ENCODE measurements around the gene OSBPL10. TPM values are rescaled to one million over a fixed set of nuclear protein-coding genes. Genes with fewer than 3 reads are reported as not detected.
A peak's percentile ranks its signal among the peaks of the same experiment; 100 is the strongest.

The OSBPL10 gene
- total RNA-seq, 2 donors from 2014 or later: 23.8 to 33.6 TPM

DNA sequence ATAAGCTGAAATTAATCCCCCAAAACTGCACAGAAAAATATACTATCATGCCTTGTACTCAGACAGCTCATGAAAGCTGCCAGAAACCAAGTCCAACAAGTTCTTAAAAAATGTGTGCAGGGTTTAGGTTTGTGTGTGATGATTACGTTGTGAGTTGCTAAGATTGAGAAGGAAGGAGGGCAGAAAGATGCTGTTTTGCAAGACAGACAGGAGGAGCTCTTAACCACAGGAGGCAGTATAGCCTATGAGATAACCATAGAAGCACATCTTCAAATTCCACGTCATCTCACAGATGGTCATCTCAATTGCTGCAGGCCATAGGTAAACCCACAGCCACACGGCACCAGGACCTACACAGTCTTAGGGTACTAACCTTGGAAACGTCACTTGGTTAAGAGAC, 256.4 kb downstream of the OSBPL10 start:
- no peaks in the 10 kb centered on the region for H3K36me3 ChIP-seq (ENCODE audit: control insufficient read depth, insufficient read depth, low read length)
- H3K27ac Mint-ChIP-seq: peak overlapping the region; percentile 62
- H3K4me1 Mint-ChIP-seq: peaks cover 34% of the 10 kb centered on the region
- H3K27me3 ChIP-seq (ENCODE audit: control insufficient read depth, insufficient read depth, low read length, poor library complexity, severe bottlenecking): no peaks in the 10 kb centered on the region
- no peaks in the 10 kb centered on the region for H3K36me3 Mint-ChIP-seq (ENCODE audit: low read depth)
- no peaks in the 10 kb centered on the region for H3K9me3 Mint-ChIP-seq
- no peaks in the 10 kb centered on the region for H3K27me3 Mint-ChIP-seq (ENCODE audit: insufficient read depth)
- H3K4me3 Mint-ChIP-seq: no peak overlapping the region
- no peak overlapping the region for H3K27ac ChIP-seq (ENCODE audit: low read depth, low read length)
- WGBS, 2 experiments (ENCODE audit: insufficient coverage in 1 of 2, insufficient read length in 1 of 2): 89 to 90% methylated on average over 1 to 4 of the region's 4 CpGs
- H3K9ac ChIP-seq (ENCODE audit: extremely low read depth, low read length, poor library complexity, severe bottlenecking): no peak overlapping the region
- no peak overlapping the region for H3K4me3 ChIP-seq (ENCODE audit: low read length)
- H3K4me1 ChIP-seq (ENCODE audit: control insufficient read depth, insufficient read depth, low read length): peaks cover 16% of the 10 kb centered on the region
- TF ChIP-seq, protein P1, sequence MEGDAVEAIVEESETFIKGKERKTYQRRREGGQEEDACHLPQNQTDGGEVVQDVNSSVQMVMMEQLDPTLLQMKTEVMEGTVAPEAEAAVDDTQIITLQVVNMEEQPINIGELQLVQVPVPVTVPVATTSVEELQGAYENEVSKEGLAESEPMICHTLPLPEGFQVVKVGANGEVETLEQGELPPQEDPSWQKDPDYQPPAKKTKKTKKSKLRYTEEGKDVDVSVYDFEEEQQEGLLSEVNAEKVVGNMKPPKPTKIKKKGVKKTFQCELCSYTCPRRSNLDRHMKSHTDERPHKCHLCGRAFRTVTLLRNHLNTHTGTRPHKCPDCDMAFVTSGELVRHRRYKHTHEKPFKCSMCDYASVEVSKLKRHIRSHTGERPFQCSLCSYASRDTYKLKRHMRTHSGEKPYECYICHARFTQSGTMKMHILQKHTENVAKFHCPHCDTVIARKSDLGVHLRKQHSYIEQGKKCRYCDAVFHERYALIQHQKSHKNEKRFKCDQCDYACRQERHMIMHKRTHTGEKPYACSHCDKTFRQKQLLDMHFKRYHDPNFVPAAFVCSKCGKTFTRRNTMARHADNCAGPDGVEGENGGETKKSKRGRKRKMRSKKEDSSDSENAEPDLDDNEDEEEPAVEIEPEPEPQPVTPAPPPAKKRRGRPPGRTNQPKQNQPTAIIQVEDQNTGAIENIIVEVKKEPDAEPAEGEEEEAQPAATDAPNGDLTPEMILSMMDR (conservative IDR thresholded peaks at IDR 0.05): peak; percentile 78
- DNase-seq: no peak
- H3K9me3 ChIP-seq (ENCODE audit: control insufficient read depth, low read length): no peaks in the 10 kb centered on the region

DNA sequence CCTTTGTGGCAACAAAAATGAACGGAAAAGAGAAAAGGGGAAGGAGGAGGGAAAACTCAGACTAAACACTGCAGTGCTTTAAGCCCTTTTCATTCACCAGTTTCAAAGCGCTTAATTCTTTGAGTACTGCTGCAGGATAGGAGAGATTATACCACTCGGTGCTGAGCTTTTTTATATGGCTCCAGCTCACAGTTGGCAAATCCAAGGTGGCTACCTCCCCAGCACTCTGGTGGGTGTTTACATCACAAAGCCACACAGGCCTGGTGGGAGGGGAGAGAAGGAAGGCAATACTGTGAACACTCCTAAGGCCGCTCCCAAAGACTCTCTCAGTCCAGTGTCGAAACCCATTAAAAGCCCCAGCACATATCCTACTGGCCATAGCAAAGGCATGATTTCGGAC, 256.9 kb downstream of the OSBPL10 start:
- H3K36me3 Mint-ChIP-seq (ENCODE audit: low read depth): no peaks in the 10 kb centered on the region
- no peaks in the 10 kb centered on the region for H3K27me3 Mint-ChIP-seq (ENCODE audit: insufficient read depth)
- DNase-seq: peak; percentile 70
- no peaks in the 10 kb centered on the region for H3K27me3 ChIP-seq (ENCODE audit: control insufficient read depth, insufficient read depth, low read length, poor library complexity, severe bottlenecking)
- no peaks in the 10 kb centered on the region for H3K9me3 ChIP-seq (ENCODE audit: control insufficient read depth, low read length)
- H3K9me3 Mint-ChIP-seq: no peaks in the 10 kb centered on the region
- no peak overlapping the region for H3K4me3 ChIP-seq (ENCODE audit: low read length)
- H3K27ac ChIP-seq (ENCODE audit: low read depth, low read length): no peak overlapping the region
- TF ChIP-seq, protein P1 (conservative IDR thresholded peaks at IDR 0.05): no peak
- peak overlapping the region; percentile 62 for H3K27ac Mint-ChIP-seq
- H3K36me3 ChIP-seq (ENCODE audit: control insufficient read depth, insufficient read depth, low read length): no peaks in the 10 kb centered on the region
- 59 to 65% methylated on average over 3 to 6 of the region's 6 CpGs for WGBS, 2 experiments (ENCODE audit: insufficient coverage in 1 of 2, insufficient read length in 1 of 2)
- H3K4me1 Mint-ChIP-seq: peaks cover 33% of the 10 kb centered on the region
- H3K9ac ChIP-seq (ENCODE audit: extremely low read depth, low read length, poor library complexity, severe bottlenecking): no peak overlapping the region
- H3K4me1 ChIP-seq (ENCODE audit: control insufficient read depth, insufficient read depth, low read length): peaks cover 15% of the 10 kb centered on the region
- no peak overlapping the region for H3K4me3 Mint-ChIP-seq

DNA sequence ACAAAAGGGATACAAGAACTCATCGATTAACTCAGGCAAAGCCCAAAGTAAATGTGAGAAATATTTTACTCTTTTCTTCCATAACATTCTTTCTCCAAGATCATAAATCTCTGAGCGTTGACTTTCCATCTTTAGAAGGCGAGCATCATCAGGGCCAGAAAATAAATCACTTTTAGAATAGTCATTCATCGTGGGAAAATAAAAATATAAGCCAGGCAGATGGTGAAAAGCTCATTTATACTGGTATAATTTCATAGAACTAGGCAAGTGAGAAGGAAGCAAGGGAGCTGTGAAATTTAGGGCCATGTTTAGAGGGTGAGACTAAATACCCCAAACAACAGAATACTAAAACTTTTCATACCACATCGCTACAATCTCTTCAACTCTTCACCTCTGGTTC, 257.4 kb downstream of the OSBPL10 start:
- Histone ChIP-seq H3K4me3 (ENCODE audit: low read length) (no peak overlapping the region), H3K27ac (ENCODE audit: low read depth, low read length) (no peak overlapping the region), H3K36me3 (ENCODE audit: control insufficient read depth, insufficient read depth, low read length) (no peaks in the 10 kb centered on the region), H3K9me3 (ENCODE audit: control insufficient read depth, low read length) (no peaks in the 10 kb centered on the region), H3K4me1 (ENCODE audit: control insufficient read depth, insufficient read depth, low read length) (peaks cover 12% of the 10 kb centered on the region), H3K9ac (ENCODE audit: extremely low read depth, low read length, poor library complexity, severe bottlenecking) (no peak overlapping the region), H3K27me3 (ENCODE audit: control insufficient read depth, insufficient read depth, low read length, poor library complexity, severe bottlenecking) (no peaks in the 10 kb centered on the region)
- TF ChIP-seq, protein P1 (conservative IDR thresholded peaks at IDR 0.05): no peak
- Mint-ChIP-seq H3K27ac (peak overlapping the region; percentile 62), H3K9me3 (no peaks in the 10 kb centered on the region), H3K4me1 (peaks cover 29% of the 10 kb centered on the region), H3K36me3 (ENCODE audit: low read depth) (no peaks in the 10 kb centered on the region), H3K4me3 (no peak overlapping the region), H3K27me3 (ENCODE audit: insufficient read depth) (no peaks in the 10 kb centered on the region)
- WGBS, 2 experiments (ENCODE audit: insufficient coverage in 1 of 2, insufficient read length in 1 of 2): 83 to 92% methylated on average over 2 to 5 of the region's 5 CpGs
- DNase-seq: no peak
